Measurements from ENCODE around the gene MTTP. TPM values are rescaled to one million over a fixed set of nuclear protein-coding genes. Genes with fewer than 3 reads are reported as not detected.
"Not testable (repeated sequence)": the region's sequence is repeated elsewhere in the genome, so short reads cannot be mapped to it uniquely, and the experiment has no call there.

Gene MTTP
- total and polyA plus RNA-seq, 4 donors: 58.4 to 193 (median 83.9) TPM

- TF ChIP-seq NR2F2 (IDR thresholded peaks at IDR 0.05) (no peak), EGR1 (IDR thresholded peaks at IDR 0.05; ENCODE audit: low read depth in 2 of 2) (no peak)
- Histone ChIP-seq H3K27ac (ENCODE audit: low read depth in 1 of 2, low read length in 2 of 2) (no peak overlapping the region), H3K4me3 (ENCODE audit: low read depth in 1 of 3, low read length in 3 of 3) (no peak overlapping the region), H3K36me3 (ENCODE audit: control insufficient read depth in 4 of 4, insufficient read depth in 3 of 4, low read depth in 1 of 4, low read length in 3 of 4) (no peaks in the 10 kb centered on the region), H3K4me1 (ENCODE audit: control insufficient read depth in 4 of 4, insufficient read depth in 4 of 4, low read length in 3 of 4) (no peaks in the 10 kb centered on the region), H3K9me3 (ENCODE audit: control insufficient read depth in 4 of 4, low read length in 3 of 4) (no peaks in the 10 kb centered on the region), H3K9ac (ENCODE audit: low read depth in 1 of 2, low read length in 2 of 2) (no peak overlapping the region), H3K27me3 (ENCODE audit: control insufficient read depth in 4 of 4, insufficient read depth in 4 of 4, low read length in 3 of 4) (no peaks in the 10 kb centered on the region)
- DNase-seq (ENCODE audit: low spot score): no peak
Observed at GRCh38 chr4:99529228-99529627, 45.4 kb upstream of the MTTP start.

GRCh38 chr4:99529956-99530355 is 44.7 kb upstream of the MTTP start:
- Histone ChIP-seq H3K4me1 (ENCODE audit: control insufficient read depth in 4 of 4, insufficient read depth in 4 of 4, low read length in 3 of 4) (no peaks in the 10 kb centered on the region), H3K27me3 (ENCODE audit: control insufficient read depth in 4 of 4, insufficient read depth in 4 of 4, low read length in 3 of 4) (no peaks in the 10 kb centered on the region), H3K9me3 (ENCODE audit: control insufficient read depth in 4 of 4, low read length in 3 of 4) (no peaks in the 10 kb centered on the region), H3K9ac (ENCODE audit: low read depth in 1 of 2, low read length in 2 of 2) (no peak overlapping the region), H3K27ac (ENCODE audit: low read depth in 1 of 2, low read length in 2 of 2) (no peak overlapping the region), H3K36me3 (ENCODE audit: control insufficient read depth in 4 of 4, insufficient read depth in 3 of 4, low read depth in 1 of 4, low read length in 3 of 4) (no peaks in the 10 kb centered on the region), H3K4me3 (ENCODE audit: low read depth in 1 of 3, low read length in 3 of 3) (no peak overlapping the region)
- TF ChIP-seq JUND (IDR thresholded peaks at IDR 0.05): no peak
- no peak for TF ChIP-seq FOXA1 (IDR thresholded peaks at IDR 0.05)
- TF ChIP-seq RXRA (IDR thresholded peaks at IDR 0.05): no peak
- TF ChIP-seq YY1 (IDR thresholded peaks at IDR 0.05): no peak
- TF ChIP-seq RAD21 (IDR thresholded peaks at IDR 0.05): no peak
- no peak for TF ChIP-seq ZBTB33 (IDR thresholded peaks at IDR 0.05)
- no peak for TF ChIP-seq NR2F2 (IDR thresholded peaks at IDR 0.05)
- TF ChIP-seq HNF4A (conservative IDR thresholded peaks at IDR 0.05): no peak
- TF ChIP-seq REST (IDR thresholded peaks at IDR 0.05): no peak
- no peak for TF ChIP-seq EGR1 (IDR thresholded peaks at IDR 0.05; ENCODE audit: low read depth in 2 of 2)
- WGBS: 66% methylated on average over 3 of the region's 3 CpGs
- DNase-seq (ENCODE audit: low spot score): no peak

GRCh38 chr4:99534699-99535098 is 39.9 kb upstream of the MTTP start:
- H3K36me3 ChIP-seq (ENCODE audit: control insufficient read depth in 4 of 4, insufficient read depth in 3 of 4, low read depth in 1 of 4, low read length in 3 of 4); H3K9me3 ChIP-seq (ENCODE audit: control insufficient read depth in 4 of 4, low read length in 3 of 4); H3K27ac ChIP-seq (ENCODE audit: low read depth in 1 of 2, low read length in 2 of 2); H3K9ac ChIP-seq (ENCODE audit: low read depth in 1 of 2, low read length in 2 of 2); H3K27me3 ChIP-seq (ENCODE audit: control insufficient read depth in 4 of 4, insufficient read depth in 4 of 4, low read length in 3 of 4); H3K4me3 ChIP-seq (ENCODE audit: low read depth in 1 of 3, low read length in 3 of 3); DNase-seq (ENCODE audit: low spot score): not testable (repeated sequence)
- peaks cover 3 to 12% (median 9%) of the 10 kb centered on the region in 4 donors for H3K4me1 ChIP-seq (ENCODE audit: control insufficient read depth in 4 of 4, insufficient read depth in 4 of 4, low read length in 3 of 4)
- 95% methylated on average over 3 of the region's 3 CpGs for WGBS

Measured in liver (tissue), 9 donors.